HG03460 (cell line): ENCODE data around the gene PBXIP1.
A peak's percentile ranks its signal among the peaks of the same experiment; 100 is the strongest.

Experiments used
- ATAC-seq: cut with Tn5 transposase; IDR thresholded peaks from one replicate; pipeline ENCODE4 v1.9.1; 2021; ENCODE audit not compliant: unreplicated experiment

Gene PBXIP1

DNA sequence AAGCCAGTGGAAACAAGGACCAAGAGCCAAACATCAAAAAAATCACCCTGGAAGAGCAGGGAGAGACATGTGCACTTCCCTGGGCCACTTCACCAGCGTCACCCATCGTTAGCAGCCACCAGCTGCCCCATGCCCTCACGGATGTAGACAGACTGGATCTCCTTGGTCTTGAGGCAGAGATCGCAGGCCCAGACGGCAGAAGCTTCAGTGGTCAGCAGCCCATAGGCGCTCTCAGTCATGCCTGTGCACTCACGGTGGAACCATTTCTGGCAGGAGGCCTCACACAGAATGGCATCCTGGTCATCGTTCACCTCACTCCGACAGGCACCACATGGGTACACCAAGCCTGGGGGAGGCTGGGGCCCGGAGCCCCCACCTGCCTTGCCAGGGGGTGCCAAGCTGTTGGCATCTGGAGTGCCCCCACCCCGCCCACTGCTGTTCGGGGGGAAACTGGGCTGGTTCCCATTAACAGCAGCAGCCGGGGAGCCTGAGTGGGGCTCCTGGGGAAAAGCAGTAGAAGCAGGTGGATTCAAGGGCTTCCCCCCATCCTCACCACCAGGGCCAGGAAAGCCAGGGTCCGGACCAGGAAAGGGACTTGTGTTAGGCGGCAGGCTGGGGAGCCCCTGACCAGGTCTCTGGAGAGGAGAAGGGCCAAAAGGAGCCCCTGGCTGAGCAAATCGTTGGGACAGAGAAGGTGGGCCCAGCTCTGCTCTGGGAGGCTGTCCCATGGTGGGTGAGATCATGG, 3.0 kb upstream of the PBXIP1 start:
- no peak for ATAC-seq

DNA sequence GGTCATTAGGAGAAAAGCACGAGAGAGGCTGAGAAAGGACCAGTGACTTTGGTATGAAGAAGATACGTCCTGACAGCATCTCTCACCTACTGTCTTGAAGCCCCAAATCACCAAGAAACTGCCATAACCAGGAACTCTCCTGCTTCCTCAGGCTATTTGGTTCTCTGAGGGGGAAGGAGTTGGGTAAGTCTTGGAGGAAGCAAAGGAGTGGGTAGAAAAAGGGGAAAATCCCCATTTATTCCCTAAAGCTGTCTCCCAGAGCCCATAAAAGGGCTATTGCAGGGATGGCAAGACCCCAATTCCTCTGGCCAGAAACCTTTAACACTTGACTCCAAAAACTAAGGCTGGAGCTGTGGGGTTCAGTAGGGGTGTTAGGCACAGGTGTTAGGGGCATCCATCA, 2.1 kb upstream of the PBXIP1 start:
- ATAC-seq, result no peak

GRCh38 chr1:154957091-154957657, 1.3 kb upstream of the PBXIP1 start:
- ATAC-seq, result no peak

- ATAC-seq, result no peak
Observed at GRCh38 chr1:154956544-154956941, 644 bp upstream of the PBXIP1 start.

GRCh38 chr1:154955039-154955717, 721 bp downstream of the PBXIP1 start:
- peak; percentile 49 for ATAC-seq

- ATAC-seq, result no peak
Observed at GRCh38 chr1:154954541-154954940, 1.4 kb downstream of the PBXIP1 start.

DNA sequence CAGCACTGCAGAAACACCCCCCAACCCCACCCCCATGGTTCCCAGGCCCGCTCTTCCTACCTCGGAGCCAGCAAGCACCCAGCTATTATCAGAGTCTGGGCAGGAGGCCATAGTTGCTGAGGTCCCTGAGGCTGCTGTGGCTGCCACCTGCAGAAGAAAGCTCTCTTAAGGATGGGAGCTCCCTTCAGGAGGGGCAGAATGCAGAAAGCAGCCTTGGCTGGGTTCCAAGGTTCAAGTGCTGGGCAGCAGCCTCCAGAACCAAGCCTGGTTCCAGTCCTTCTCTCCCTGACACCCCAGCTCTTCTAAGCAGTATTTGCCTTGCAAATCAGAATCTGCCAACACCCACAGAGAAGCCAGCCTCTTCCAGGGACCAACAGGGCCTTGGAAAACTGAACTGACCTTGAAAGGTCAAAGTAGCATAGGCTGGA, 2.3 kb downstream of the PBXIP1 start:
- ATAC-seq, result no peak

GRCh38 chr1:154952664-154953063, 3.2 kb downstream of the PBXIP1 start:
- ATAC-seq, result no peak

DNA sequence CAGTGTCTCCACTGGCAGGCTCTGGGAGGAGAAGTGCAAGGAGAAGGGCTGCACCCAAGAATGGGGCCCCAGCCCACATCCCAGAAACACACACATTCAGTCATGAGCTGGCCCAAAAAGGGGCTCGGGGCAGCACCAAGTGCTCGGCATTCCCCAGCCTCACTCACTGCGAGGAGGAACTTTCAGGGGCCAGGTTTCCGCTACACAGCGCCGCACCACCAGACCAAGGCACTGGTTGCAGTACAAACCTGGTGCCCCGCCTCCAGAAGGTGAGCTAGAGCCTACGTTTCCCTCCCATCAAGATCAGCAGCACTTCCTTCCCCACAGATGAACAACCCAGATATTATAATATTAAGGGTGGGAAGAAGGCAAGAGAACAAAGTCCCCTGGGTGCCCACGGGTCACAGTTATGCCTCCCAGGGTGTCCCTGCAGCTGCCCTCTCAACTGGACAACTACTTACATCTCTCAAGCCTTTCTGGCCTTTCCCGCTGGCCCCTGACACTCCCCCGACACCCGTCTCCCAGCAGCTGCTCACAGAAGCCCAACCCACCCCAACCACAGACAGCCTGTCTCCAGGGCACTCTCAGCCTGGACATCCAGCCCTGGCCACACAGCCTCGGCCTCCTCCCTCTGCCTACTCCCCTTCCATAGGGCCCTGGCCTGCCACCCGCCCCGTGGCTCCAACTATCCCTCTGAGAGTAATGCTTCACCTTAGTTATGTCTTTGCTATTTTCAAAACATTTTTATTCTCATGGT, 3.8 kb downstream of the PBXIP1 start:
- ATAC-seq, result no peak

DNA sequence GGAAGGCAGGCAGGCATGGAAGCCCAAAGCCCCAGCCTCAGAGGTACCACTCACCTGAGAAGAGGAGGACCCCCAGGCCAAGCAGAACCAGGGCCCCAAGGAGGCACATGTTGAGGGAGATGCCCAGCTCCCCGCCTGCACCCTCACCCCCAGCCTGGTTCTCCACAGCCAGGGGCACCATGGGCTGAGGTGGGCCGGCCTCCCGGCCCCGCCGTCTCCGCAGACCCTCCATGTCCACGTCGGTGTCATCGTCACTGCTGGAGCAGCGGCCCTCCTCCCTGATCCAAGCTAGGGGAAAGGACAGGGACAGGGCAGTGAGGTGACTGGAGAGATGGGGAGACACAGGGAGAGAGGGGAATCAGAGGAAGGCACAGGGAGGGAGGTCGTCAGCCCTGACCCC, 7.8 kb downstream of the PBXIP1 start:
- ATAC-seq, result no peak

- ATAC-seq, result no peak
Observed at GRCh38 chr1:154945962-154946850, 9.7 kb downstream of the PBXIP1 start.

DNA sequence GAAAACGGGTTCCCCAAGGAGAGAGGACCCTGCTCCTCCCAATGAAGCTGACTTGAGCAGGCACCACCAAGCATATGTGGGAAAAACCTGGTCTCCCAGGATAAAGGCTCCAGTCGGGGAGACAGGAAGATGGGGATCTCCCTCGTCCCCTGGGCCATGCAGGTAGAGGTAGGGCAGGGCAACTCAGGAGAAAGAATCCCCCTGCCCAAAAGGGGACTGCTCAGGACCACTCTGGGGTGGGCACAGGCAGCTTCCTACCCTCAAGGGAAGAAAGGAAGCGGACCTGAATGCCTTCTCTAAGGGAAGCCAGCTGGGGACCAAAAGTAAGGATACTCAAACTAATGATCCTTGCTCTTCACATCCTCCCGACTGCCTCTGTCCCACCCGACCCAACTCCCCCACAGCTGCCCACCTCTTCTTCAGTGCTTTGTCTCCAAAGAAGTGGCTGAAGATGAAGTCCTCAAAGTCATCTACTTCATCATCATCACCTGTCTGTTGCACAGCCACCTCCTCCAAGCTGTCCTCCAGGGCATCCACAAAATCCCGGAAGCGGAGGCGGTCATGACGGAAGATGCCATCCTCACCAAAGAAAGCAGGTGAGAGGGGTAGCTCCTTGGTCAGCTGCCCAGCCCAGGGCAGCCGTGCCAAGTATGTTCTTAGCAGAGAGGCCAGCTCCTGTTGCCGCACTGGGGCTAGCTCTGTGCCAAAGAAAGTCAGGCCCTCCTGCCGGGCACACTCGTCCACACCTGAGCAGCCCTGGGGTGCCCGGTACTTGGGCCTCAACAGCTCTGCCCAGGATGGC, 10.5 kb downstream of the PBXIP1 start:
- ATAC-seq, result no peak

DNA sequence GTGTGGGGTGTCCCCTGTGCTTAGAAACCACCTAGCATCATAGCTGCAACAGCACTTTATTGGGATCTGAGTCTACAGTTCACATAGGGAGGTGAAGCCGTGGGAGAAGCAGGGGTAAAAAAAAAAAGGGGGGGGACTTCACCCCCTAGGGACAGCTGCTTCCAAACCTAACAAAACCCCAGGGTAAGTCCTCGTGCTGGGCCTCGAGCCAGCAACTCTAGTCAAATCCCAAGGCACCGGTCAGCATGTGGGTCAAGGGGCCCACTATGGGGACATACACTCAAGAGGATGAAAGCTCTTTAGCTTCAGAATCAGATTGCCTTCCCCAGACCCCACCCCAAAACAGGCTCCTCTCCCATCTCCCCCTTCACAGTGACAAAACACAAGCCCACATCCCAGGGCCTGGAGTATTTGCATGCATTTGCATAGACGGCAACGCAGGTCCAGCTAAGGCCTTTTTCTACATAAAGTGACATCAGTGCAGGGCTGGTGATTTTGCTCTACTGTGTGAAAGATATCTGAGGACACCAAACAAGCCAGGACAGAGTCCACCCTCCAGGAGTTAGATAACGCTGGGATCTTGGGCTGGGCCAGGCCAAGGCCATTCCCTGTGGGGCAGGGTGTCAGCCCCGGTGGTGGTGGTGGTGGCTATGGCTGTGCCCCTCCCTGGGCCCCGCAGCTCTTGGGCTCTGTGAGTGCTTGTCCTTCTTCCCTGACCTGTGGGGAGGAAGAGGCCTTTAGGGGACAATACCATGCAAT, 11.3 kb downstream of the PBXIP1 start:
- ATAC-seq, result no peak

GRCh38 chr1:154943649-154944400, 12.1 kb downstream of the PBXIP1 start:
- no peak for ATAC-seq

GRCh38 chr1:154941333-154942013, 14.4 kb downstream of the PBXIP1 start:
- ATAC-seq, result no peak

GRCh38 chr1:154940651-154941194, 15.2 kb downstream of the PBXIP1 start:
- no peak for ATAC-seq

DNA sequence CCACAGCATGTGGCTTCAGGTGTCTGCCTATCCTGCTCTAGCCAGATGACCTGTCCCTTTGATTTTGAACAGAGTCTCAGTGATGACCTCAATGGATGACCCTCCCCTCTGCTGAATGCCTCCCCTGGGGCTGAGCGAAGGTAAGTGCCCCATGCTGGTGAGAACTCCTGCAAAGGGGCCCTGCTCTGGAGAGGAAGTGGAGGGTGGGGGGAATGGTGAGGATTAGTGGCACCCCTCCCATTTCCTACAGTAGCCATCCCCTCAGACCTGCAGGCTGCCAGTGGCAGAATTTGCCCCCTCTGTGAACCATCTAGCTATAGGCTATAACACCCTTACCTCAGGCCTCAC, 15.7 kb downstream of the PBXIP1 start:
- no peak for ATAC-seq
